ENCODE results near the gene TLN1. TPM values are rescaled to one million over a fixed set of nuclear protein-coding genes. Genes with fewer than 3 reads are reported as not detected.

The TLN1 gene
- total RNA-seq, 1 experiment from 2014 or later, result 109 TPM

- TF ChIP-seq CTCF (IDR thresholded peaks at IDR 0.05) (0 out of 2 replicates have a peak, but pooled peaks have one; percentile 18), JAZF1 (CRISPR knock-in tag; IDR thresholded peaks at IDR 0.05) (no peak), SOX15 (CRISPR knock-in tag; IDR thresholded peaks at IDR 0.05) (no peak), ETV6 (CRISPR knock-in tag; IDR thresholded peaks at IDR 0.05) (no peak), NFE2L1 (CRISPR knock-in tag; IDR thresholded peaks at IDR 0.05) (peak; percentile 23; the same call in 1 of the 2 replicates), ELF4 (CRISPR knock-in tag; IDR thresholded peaks at IDR 0.05; ENCODE audit: low read depth) (no peak), ZNF219 (CRISPR knock-in tag; IDR thresholded peaks at IDR 0.05; ENCODE audit: borderline replicate concordance) (no peak), CREB1 (CRISPR knock-in tag; IDR thresholded peaks at IDR 0.05) (peak; percentile 33; the same call in 1 of the 2 replicates), PRRX2 (CRISPR knock-in tag; IDR thresholded peaks at IDR 0.05) (no peak; the same call in 1 of the 2 replicates), RELA (CRISPR knock-in tag; IDR thresholded peaks at IDR 0.05; ENCODE audit: borderline replicate concordance) (peak; percentile 85; the same call in 1 of the 2 replicates), KAT7 (CRISPR knock-in tag; IDR thresholded peaks at IDR 0.05; ENCODE audit: borderline replicate concordance) (peak; percentile 94; the same call in 1 of the 2 replicates), OVOL2 (CRISPR knock-in tag; IDR thresholded peaks at IDR 0.05; ENCODE audit: borderline replicate concordance) (no peak), TP53 (CRISPR knock-in tag; IDR thresholded peaks at IDR 0.05) (0 out of 2 replicates have a peak, but pooled peaks have one; percentile 64), FOXK1 (CRISPR knock-in tag; IDR thresholded peaks at IDR 0.05) (peak; percentile 67; the same call in 1 of the 2 replicates), E2F4 (CRISPR knock-in tag; IDR thresholded peaks at IDR 0.05; ENCODE audit: borderline replicate concordance, low read depth) (0 out of 2 replicates have a peak, but pooled peaks have one; percentile 70), SP1 (CRISPR knock-in tag; conservative IDR thresholded peaks at IDR 0.05) (0 out of 2 replicates have a peak, but pooled peaks have one; percentile 32), ATF1 (CRISPR knock-in tag; IDR thresholded peaks at IDR 0.05) (no peak), RORB (CRISPR knock-in tag; IDR thresholded peaks at IDR 0.05) (no peak), ATF3 (CRISPR knock-in tag; conservative IDR thresholded peaks at IDR 0.05) (0 out of 2 replicates have a peak, but pooled peaks have one; percentile 23), ZNF425 (CRISPR knock-in tag; conservative IDR thresholded peaks at IDR 0.05) (no peak), ZMAT4 (CRISPR knock-in tag; IDR thresholded peaks at IDR 0.05) (no peak), SMAD4 (CRISPR knock-in tag; IDR thresholded peaks at IDR 0.05) (no peak), NR2C2 (CRISPR knock-in tag; IDR thresholded peaks at IDR 0.05) (no peak), FOXP4 (CRISPR knock-in tag; IDR thresholded peaks at IDR 0.05) (no peak), NFATC4 (CRISPR knock-in tag; IDR thresholded peaks at IDR 0.05) (no peak), ZNF416 (CRISPR knock-in tag; IDR thresholded peaks at IDR 0.05) (no peak), ZNF121 (CRISPR knock-in tag; IDR thresholded peaks at IDR 0.05) (no peak), ZNF671 (CRISPR knock-in tag; IDR thresholded peaks at IDR 0.05) (no peak), CBFB (CRISPR knock-in tag; IDR thresholded peaks at IDR 0.05; ENCODE audit: low read depth) (no peak)
Measured at GRCh38 chr9:35756275-35757225, 24.6 kb upstream of the TLN1 start (continued).

Data from WTC11 (cell line).